Hematopoietic multipotent progenitor cell treated with erythropoietin and hydrocortisone succinate and interleukin-3 and kit ligand, for 8 days (in vitro differentiated cells): ENCODE measurements around the gene MBLAC1.

Experiments
- DNase-seq: peaks from one replicate; pipeline ENCODE4 v3.0.0-alpha.2; 2015

Gene MBLAC1

DNA sequence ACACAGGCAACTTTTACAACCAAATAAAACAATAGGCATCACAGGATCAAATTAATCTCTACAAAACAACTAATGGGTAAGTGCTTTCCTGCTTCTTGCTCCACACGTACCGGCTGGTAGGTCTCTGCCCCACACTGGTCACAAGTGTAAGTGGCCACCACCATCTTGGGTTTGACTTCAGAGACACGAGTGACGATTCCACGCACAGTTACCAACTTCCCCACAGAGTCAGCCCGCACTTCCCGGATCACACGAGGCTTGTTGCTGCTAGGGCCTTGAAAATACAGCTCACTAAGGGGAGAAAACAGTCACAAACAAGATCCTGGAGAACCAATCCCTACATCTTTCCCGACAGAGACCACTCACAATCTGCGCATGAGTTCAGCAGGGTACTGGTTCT lies 27.9 kb upstream of the MBLAC1 start:
- DNase-seq, result no peak

DNA sequence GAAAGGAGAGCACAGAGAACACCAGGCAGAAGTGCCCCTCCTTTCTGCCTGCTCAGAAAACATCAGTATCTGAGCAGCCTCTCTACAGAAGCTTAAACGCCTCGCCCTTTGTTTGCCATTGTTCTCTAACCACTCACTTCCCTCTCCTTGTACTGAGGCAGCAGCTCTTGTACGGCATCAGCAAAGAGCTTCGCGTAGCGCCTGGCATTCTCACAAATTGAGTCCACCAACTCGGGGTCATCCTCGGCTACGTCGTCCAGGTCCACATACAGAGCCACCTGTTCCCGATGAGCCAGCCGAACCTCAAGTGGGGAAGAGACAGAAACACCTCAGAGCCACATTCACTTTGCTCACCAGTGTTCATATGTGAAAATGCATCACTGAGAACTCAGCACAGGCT lies 27.3 kb upstream of the MBLAC1 start:
- no peak for DNase-seq

DNA sequence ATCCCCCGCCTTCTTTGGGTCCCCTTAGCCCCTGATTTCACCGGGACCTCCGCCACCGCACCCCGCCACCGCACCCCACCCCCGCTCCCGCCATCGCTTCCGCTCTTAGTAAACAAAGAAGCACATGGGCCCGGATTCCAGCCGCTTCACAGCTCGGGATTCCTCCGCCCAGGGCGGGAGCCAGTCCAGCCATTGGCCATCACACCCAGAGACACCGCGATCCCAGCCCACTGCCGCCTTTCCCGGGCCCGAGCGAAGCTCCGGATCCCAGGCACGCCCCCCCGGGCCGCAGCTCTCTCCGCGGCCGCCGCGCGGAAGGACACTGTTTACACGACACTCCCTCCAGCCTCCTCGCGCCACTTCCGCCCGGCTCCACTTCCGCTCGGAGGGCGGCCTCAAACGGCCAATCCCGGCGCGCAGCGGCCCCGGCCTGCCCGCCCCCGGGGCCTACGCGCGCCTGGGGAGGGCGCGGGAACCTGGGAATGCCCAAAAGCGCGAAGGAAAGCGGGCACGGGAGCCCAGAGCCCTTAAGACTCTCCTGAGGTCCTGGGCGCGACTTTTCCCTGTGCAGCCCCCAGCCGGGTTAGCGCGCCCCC lies 26.2 kb upstream of the MBLAC1 start:
- DNase-seq, result peak; percentile 93

DNA sequence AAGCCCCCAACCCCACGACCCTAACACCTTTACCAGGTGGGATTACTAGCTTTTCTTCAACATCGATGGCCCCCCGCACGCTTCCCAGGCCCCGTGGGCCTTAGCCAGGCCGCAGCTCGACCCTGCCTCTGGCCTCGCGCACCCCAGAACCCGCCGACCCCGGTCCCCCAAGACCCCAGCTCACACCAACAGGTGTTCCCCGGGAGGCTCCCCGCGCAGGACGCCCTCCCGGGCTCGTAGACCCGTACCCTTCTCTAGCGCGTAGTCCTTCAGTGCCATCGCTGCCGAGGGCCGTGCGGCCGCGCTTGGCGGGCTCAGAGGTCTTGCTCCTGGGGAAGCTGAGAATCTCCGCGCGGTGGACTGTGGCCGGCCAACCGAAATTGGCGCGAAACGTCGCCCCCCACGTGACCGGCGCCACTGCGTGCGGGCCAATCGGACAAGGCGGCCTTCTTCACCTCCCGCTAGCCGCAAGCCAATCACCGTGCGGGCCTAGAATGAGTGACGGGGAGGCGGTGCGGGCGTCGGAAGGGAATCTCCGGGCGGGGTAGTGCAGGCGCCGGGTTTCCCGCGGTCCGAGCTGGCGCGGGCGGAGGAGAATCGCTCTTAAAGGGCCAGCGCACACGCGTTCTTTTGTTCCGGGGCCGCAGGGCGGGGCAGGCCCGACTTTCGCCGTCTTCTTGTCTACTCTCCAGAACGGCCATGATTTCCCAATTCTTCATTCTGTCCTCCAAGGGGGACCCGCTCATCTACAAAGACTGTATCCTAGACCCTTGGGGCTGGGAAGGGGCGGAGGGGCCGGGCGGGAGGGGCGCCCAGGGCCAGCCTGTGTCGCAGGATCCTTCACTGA lies 25.5 kb upstream of the MBLAC1 start, which contains the start of the genes AP4M1 and MCM7:
AP4M1 (plus strand) TSS at position 628 of the 847 bp plus-strand sequence; CDS start at position 700, 72 bp downstream.
MCM7 (minus strand) TSS at position 382 of the 847 bp plus-strand sequence; CDS start at position 279, 103 bp downstream.
- peak; percentile 99 for DNase-seq

DNA sequence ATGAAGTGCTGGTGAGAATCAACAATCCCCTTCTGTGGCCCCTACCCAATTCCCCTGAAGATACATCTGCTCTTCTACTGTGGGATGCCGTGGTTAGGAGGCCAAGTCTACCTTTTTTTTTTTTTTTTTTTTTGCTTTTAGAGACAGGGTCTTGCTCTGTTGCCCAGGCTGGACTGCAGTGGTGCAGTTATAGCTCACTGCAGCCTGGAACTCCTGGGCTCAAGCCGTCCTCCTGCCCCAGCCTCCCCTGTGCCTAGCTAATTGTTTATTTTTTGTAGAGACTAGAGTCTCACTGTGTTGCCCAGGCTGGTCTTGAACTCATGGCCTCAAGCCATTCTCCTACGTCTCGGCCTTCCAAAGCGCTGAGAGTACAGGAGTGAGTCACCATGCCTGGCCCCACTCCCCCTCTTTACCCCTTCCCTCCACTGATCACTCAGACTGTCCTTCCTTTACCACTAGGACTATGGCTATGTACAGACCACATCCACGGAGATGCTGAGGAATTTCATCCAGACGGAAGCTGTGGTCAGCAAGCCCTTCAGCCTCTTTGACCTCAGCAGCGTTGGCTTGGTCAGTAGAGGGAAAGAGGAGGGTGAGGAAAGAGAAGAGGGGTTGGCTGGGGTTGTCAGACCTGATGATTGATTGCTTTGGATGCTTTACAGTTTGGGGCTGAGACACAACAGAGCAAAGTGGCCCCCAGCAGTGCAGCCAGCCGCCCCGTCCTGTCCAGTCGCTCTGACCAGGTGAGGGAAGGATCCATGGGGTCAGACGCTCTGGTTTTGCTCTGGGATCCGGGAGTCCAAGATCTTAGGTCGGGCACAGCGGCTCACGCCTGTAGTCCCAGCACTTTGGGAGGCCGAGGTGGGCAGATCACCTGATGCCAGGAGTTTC lies 23.6 kb upstream of the MBLAC1 start:
- DNase-seq, result no peak

DNA sequence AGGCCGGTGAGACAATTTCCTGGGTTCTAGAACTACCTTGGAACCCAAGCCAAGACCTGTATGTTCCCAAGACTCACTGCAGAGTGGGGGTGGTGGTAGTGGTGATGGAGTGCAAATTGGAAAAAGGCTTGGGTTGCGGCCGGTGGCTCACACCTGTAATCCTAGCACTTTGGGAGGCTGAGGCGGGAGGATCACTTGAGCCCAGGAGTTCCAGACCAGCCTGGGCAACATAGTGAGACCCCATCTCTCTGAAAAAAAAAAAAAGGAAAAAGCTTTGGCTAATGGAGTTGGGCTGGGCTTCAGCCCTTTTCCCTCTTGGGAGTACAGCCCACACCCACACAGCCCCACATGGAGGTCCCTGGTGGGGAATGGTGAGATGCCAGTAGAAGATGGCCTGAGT lies 21.2 kb upstream of the MBLAC1 start:
- DNase-seq, result no peak

DNA sequence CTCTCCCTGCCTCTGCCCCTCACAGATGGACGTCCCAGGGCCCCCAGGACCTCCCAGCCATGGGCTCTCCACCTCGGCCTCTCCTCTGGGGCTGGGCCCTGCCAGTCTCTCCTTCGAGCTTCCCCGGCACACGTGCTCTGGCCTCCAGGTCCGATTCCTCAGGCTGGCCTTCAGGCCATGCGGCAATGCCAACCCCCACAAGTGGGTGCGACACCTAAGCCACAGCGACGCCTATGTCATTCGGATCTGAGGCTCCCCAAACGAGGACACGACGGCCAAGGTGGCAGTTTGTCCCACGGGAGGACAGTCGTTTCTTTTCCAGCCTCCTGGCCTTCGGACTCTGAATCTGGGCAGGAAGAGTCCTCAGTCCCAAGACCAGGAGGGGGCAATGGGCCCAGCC lies 20.1 kb upstream of the MBLAC1 start:
- no peak for DNase-seq

DNA sequence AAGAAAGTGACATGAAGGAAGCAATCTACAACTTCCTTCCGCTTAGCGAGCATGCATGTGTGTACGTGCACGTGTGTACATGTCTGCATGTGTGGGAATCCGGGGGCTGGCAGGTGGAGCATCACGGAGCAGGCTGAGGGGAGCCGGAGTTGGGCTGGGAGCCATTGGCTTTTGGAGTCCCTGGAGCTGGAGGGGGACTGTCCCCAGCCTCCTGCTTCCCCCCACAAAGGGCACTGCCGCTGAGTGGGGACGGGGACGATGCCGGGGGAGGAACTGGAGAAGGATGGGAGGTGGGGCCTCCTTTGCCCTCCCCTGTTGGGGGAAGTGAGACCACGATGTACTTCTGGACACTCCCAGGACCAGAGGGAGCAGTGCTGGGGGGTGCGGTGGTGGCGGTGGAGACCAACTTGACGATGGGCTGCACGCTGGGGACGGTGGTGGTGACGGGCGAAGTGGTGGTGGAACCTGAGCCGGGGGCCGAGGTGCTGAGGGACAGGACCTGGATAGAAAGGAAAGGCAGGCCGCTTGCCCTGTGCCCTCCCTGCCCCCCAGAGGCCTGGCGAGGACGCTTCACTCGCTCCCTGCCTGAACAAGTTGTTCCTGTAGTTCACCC lies 19.5 kb upstream of the MBLAC1 start:
- no peak for DNase-seq

DNA sequence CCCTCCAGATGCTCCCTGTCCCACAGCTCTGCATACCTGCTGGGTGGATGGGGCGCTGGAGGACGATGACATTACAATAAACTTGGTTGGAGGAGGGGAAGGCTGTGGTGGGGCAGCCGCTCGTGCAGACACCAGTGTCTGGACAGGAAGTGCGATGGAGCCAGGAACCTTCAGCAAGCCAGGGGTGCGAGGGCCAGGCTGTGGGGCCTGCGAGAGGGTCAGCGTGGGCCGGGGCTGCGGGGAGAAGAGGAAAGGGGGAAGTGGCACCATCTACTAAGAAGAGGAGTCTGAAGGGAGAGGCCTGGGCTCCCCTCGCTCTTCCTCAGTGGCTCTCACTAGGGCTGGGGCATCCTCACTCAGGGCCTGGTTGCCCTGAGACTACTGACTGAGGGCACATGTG lies 18.9 kb upstream of the MBLAC1 start:
- DNase-seq, result no peak

DNA sequence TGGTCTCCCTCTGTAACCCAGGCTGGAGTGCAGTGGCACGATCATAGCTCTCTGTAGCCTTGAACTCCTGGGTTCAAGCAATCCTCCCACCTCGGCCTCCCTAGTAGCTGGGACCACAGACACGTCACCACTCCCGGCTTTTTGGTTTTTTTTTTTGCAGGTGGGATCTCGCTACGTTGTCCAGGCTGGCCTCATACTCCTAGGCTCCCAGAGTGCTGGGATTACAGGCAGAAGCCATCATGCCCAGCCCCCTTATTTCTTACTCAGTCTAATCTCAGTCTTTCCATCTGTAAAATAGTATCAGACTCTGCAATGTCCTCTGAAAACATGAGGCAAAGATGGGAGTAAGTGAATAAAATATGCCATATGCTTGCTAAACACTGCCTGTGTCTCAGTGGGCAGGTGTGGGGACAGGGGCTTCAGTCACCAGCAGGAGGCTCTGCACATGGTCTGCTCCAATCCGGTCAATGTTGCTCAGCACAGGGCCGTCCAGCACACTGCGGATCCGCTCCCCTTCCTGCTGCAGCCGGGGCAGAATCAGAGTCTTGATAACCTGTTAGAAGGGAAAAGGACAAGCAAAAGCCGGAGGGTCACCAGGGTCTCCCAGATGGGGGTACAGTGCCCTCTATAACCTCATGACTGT lies 17.1 kb upstream of the MBLAC1 start:
- no peak for DNase-seq

DNA sequence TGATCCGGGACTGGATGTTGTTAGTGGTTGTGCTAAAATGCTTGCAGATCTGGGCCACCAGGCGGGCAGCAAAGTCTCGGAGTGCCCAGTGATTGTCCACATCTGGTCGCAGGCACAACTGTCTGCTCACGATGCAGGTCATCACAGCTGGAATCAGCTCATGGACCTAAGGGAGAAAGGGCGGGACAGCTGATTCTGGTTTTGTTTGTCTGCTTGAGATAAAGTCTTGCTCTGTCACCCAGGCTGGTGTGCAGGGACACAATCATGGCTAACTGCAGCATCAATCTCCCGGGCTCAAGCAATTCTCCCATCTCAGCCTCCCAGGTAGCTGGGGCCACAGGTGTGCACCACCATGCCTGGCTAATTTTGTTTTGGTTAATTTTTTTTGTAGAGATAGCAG lies 15.6 kb upstream of the MBLAC1 start:
- no peak for DNase-seq

DNA sequence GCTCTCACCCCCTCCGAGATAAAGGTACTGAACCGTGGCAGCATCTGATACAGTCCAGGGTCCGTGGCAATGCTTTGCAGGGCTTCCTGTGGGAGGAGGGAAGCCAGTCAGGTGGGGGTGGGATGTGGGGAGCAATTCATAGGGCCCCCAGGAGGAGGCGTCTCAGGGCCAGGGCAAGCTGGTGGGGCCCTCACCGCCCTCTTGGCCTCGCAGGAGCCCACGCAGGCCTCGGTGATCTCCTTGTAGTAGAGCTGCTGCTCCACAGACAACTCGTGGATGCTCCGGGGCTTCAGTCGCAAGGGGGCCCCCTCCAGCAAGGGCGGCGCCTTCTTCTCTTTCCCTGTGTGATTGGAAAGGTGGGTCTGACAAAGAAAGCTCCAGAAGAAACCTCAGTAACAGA lies 14.9 kb upstream of the MBLAC1 start:
- DNase-seq, result no peak

DNA sequence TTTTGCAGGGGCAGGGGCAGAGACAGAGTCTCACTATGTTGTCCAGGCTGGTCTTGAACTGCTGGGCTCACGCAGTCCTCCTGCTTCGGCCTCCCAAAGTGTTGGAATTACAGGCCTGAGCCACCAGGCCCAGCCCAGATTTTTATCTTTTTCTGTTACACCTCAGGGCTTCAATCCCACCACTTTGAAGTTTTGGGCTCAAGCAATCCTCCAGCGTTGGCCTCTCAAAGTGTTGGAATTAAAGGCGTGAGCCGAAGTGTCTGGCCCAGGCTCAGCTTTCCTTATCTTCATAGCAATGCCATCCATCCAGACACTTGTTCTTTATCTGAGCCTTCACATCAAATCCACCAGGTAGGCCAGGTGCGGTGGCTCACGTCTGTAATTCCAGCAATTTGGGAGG lies 11.7 kb upstream of the MBLAC1 start:
- no peak for DNase-seq

DNA sequence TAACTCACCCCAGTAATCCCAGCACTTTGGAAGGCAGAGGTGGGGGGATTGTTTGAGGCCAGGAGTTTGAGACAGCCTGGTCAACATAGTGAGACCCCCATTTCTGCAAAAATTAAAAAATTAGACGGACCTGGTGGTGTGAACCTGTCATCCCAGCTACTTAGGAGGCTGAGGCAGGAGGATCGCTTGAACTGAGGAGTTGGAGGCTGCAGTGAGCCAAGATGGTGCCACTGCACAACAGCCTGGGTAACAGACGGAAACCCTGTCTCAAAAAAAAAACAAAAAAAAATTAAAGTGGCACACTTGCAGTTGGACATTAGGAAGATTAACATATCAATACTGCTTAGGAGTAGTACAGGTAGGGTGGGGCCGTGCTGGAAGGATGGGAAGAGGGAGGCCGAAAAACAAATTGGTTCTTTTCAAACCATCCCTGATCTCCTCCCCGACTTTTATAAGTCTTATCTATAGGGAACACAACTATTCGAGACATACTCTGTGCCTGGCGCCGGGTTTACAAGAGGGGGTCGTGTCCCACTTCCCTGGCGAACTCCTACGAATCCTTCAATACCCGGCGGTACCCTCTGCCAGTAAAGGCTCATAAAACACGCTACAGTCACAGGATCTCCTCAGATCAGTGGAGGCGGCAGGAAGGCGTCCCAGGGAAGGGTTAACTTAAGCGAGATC lies 8.2 kb upstream of the MBLAC1 start:
- DNase-seq, result no peak

DNA sequence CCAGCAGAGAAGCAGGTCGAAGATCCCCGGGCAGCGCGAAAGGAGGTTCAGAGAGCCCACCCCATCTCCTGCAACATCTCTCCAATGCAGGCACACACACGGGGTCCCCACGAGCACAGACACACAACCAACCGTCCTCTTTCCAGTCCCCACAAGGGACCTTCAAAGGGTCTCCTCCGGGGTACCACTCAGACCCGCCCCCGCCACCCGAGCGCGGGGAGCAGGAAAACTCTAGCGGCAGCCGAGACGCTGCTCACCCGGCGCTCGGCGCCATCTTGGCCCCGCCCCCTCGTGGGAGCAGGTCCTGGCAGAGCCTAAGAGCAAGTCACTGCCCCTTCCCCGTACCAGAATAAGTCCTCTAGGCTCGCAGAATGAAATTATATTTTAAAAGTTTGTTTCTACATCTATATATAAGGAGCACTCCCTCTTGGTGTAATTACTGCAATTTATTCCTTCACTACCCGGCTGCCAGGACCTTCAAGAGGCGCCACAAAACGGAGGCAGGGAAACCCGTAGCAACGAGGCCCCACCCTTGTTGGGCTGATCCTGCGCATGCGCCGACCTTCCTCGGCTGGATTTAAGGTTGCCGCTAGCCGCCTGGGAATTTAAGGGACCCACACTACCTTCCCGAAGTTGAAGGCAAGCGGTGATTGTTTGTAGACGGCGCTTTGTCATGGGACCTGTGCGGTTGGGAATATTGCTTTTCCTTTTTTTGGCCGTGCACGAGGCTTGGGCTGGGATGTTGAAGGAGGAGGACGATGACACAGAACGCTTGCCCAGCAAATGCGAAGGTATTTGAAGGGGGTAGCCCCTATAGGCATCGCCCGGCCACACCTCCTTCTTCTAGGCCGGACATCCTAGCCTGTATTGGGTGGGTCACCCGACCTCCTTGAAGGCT lies 7.4 kb upstream of the MBLAC1 start, which contains the start of the genes CNPY4 and TAF6:
CNPY4 (plus strand) TSS at position 563 of the 898 bp plus-strand sequence; CDS start at position 674, 111 bp downstream.
TAF6 (minus strand) TSS at position 287 of the 898 bp plus-strand sequence. CDS start 5,149 bp downstream, outside the sequence.
- peak; percentile 97 for DNase-seq

DNA sequence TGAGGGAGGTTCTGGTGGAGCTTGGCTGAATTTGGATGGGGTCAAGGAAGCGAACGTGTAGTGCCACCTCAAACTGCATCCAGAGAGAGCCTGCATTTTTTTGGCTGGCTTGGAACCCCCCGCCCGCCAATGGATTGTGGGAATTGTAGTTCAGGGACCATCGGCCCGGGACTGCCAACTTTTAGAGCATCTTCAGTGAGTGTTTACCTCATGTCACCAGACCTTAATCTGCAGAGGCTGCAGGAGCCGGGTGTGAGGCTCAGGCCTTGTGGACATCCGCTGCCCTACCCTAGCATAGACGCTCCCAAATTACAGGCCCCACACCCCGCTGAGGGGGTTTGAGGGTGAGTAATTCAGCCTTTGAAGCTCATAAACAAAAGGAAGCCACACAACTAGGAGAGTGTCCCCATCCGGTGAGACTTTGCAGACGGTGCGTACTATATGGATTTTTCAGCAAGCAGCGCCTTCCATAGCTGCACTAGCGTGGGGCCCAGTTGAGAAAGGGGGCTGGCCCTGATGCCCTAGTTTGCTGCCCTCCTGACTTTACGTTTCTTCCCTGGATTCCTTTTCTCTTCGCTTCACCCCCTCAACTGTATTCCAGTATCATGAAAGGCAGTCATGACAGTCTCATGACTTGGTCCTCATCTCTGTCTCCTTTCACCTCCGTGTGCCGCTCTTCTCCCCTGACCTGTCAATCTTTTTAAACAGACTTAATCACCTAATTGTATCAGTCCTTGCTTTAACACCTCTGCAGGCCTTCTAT lies 6.6 kb upstream of the MBLAC1 start:
- peak; percentile 71 for DNase-seq

DNA sequence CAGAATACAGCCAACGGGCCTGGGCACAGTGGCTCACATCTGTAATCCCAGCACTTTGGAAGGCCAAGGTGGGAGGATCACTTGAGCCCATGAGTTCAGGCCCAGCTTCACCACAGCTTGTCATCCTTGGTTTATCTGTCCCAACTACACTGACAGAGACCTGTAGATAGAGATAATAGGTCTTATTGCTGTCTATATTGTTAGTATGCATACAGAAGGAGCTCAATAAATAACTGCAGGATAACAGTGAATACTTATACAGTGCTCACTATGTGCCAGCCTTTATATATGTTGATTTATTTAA lies 6.1 kb upstream of the MBLAC1 start:
- DNase-seq, result peak; percentile 66

DNA sequence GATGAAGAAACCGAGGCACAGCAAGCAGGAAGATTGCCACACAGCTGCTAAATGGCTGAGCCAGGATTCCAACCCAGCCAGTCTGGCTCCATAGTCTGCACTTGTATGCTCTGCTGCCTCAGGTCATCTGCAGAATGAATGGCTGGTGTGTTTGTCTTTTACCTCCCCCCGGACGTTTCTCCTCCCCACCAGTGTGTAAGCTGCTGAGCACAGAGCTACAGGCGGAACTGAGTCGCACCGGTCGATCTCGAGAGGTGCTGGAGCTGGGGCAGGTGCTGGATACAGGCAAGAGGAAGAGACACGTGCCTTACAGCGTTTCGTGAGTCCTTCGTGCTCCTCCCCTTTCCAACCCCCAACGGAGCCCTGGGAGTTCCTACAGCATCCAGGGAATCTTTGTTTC lies 4.7 kb upstream of the MBLAC1 start:
- no peak for DNase-seq

DNA sequence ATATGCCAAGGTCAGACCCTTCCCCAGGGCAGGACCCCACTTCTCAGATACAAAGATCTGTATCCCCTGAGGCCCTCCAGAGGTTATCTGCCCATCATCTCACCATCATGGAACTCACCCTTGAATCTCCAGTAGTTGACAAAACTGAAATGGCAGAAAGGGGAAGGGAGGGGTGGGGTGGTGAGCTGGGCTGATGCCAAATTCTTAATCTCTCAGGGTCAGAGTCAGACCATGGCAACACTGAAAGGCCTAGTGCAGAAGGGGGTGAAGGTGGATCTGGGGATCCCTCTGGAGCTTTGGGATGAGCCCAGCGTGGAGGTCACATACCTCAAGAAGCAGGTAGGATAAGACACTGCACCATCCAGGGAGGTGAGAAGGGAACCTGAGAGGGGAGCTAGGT lies 4.2 kb upstream of the MBLAC1 start:
- peak; percentile 90 for DNase-seq
